ENCODE data around the gene SLC35G6.

- no peak for TF ChIP-seq EZH2phosphoT487 (IDR thresholded peaks at IDR 0.05; ENCODE audit: low read depth)
- TF ChIP-seq CTCF (IDR thresholded peaks at IDR 0.05; ENCODE audit: low read depth, low read length), result no peak
Measured at GRCh38 chr17:7484067-7484918, 3.0 kb downstream of the SLC35G6 start, which contains the start of gene POLR2A.
